ENCODE results near the gene AOPEP.

Gene AOPEP

DNA sequence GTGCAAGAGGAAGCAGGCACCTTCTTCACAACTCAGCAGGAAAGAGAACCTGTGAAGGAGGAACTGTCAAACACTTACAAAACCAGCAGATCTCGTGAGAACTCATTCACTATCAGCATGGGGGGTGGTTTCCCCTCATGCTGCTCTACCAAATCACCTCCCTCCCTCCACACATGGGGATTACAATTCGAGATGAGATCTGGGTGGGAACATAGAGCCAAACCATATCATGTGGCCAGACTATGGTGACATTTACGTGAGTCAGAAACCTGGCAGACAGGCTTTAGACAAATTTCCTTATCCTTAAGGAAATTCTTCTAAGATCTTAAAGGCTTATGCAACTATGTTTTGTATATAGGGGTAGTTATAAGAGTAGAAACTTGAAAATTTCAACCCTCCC is 8.7 kb upstream of the AOPEP start:
- no peak overlapping the region for H3K27ac ChIP-seq
- no peak for TF ChIP-seq CTCF (conservative IDR thresholded peaks at IDR 0.05)

GRCh38 chr9:94718936-94719335 is 7.6 kb upstream of the AOPEP start:
- no peak overlapping the region for H3K27ac ChIP-seq
- no peak for TF ChIP-seq CTCF (conservative IDR thresholded peaks at IDR 0.05)

DNA sequence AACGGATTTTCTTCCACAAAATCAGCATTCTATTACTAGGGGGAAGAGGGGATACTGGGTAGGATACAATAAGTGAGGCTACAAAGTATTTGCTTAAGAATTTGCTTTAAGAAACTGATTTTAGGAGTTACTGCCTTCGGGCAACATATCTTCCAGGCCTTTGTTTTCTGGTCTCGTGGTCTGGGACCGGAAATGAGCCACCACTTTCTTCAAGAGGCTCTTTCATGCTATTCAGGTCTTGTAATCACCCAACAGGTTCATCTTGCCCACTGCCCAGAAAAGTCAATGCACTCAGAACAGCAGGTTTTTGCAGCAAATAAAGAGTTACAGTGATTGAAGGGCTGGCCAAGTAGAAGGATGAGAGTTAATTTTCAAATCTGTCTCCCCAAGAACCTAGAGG is 6.6 kb upstream of the AOPEP start:
- H3K27ac ChIP-seq = no peak overlapping the region
- no peak for TF ChIP-seq CTCF (conservative IDR thresholded peaks at IDR 0.05)

GRCh38 chr9:94720846-94721549 is 5.5 kb upstream of the AOPEP start:
- no peak for TF ChIP-seq CTCF (conservative IDR thresholded peaks at IDR 0.05)
- H3K27ac ChIP-seq = no peak overlapping the region

- H3K27ac ChIP-seq = no peak overlapping the region
- no peak for TF ChIP-seq CTCF (conservative IDR thresholded peaks at IDR 0.05)
These were observed 4.7 kb upstream of the AOPEP start for GRCh38 chr9:94721754-94722153.

GRCh38 chr9:94725293-94725692 is 1.2 kb upstream of the AOPEP start:
- no peak for TF ChIP-seq CTCF (conservative IDR thresholded peaks at IDR 0.05)
- no peak overlapping the region for H3K27ac ChIP-seq

DNA sequence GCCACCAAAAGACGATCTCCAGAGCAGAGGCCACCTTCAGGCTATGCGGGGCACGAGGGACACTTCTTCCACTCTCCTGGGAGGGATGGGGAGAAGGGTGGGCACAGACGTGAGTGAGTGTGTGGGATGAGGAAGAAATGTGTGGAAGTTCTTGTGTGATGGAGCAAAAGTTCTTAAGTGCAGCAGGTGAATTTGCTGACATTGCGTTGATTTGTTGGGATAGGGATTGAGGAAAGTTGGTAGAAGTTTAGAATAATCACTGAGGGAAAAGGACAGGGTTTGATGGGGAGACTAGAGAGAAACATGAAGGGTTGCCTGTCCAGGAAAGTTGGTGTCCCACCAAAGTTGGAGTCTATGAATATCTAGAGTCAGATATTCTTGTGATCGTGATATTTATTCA is 2.2 kb downstream of the AOPEP start:
- no peak overlapping the region for H3K27ac ChIP-seq
- no peak for TF ChIP-seq CTCF (conservative IDR thresholded peaks at IDR 0.05)
